Sigmoid colon (tissue), 4 donors: ENCODE results near the gene SUSD5.

Experiments
- CTCF ChIP-seq, 4 experiments: fragments of 450-650 bp in 3 of 4; fragments of 200-600 bp in 1 of 4; IDR thresholded peaks; one replicate each; pipeline ENCODE4 v1.5.1; 2016 to 2019; ENCODE audit warnings: antibody characterized with exemption in 4 of 4, mild to moderate bottlenecking in 3 of 4, moderate library complexity in 2 of 4
- EP300 ChIP-seq, 4 donors: sonication (generic); formaldehyde crosslinking; IDR thresholded peaks; one replicate each; pipeline ENCODE4 v1.6.1; 2017; ENCODE audit warnings: antibody characterized with exemption in 4 of 4
- POLR2A ChIP-seq, 2 donors: fragments of 450-650 bp; IDR thresholded peaks; one replicate each; pipeline ENCODE4 v1.6.1; 2016; ENCODE audit warnings: antibody characterized with exemption in 2 of 2, mild to moderate bottlenecking in 2 of 2, moderate library complexity in 2 of 2

GRCh38 chr3:33250712-33251111, 32.1 kb upstream of the SUSD5 start:
- TF ChIP-seq CTCF (IDR thresholded peaks at IDR 0.05), result no peak
- TF ChIP-seq EP300 (IDR thresholded peaks at IDR 0.05), result no peak
- no peak for TF ChIP-seq POLR2A (IDR thresholded peaks at IDR 0.05)
